SU-DHL-6 (cell line): Measurements from ENCODE around the gene LRPAP1.

Source experiments
- EZH2phosphoT487 ChIP-seq: fragments of 200-600 bp; sonication (generic), shearing (Covaris generic); conservative IDR thresholded peaks from 2 replicates; pipeline ENCODE4 v1.6.1; 2018; ENCODE audit warnings: mild to moderate bottlenecking, antibody characterized with exemption, low read length, moderate library complexity, mixed read lengths
- TF ChIP-seq, protein P1 (sequence below): fragments of 200-600 bp; sonication (generic); IDR thresholded peaks from one replicate; pipeline ENCODE4 v1.5.1; 2017; ENCODE audit warnings: antibody characterized with exemption, mild to moderate bottlenecking, low read length, moderate library complexity; ENCODE audit not compliant: insufficient read depth, poor library complexity, severe bottlenecking

DNA sequence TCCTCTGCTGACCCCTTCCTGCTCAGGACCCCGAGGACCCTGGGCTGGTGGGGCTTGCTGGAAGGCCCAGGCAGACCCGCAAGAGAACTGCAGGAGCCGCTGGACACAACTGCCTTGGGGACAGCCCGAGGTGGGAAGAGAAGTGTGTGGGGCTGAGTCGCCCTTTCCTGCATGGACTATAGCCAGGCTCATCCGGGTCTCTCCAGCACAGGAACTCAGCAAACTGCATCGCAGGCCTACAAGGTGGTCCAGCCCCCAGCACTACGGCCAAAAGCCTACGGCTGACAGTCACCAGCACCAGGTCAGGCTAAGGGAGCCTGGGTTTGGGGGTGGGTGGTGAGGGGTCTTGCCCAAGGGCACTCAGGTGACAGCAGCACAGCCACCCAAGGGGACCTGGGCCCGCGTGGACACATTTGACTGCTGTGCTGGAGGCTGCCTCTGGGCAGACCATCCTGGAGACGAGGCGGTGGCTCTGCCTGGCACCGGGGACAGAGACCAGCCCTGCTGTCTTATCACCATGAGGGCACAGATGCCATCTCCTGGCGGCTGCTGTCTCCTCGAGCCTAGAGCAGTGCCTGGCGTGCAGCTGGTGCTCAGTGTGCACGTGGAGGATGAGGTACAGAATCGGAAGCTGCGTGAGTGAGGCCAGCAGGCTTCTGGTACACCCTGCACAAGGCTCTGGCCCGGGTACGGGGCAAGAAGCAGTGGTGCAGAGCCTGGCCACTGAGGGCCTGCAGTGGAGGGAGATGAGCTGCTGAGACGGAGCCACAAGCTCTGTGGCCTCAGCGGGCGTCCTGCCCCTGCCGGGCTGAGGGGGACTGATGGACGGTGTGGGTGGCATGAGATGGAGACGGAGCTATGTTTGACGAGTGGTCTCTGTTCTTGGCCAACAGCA lies 15.1 kb downstream of the LRPAP1 start:
- TF ChIP-seq, protein P1, sequence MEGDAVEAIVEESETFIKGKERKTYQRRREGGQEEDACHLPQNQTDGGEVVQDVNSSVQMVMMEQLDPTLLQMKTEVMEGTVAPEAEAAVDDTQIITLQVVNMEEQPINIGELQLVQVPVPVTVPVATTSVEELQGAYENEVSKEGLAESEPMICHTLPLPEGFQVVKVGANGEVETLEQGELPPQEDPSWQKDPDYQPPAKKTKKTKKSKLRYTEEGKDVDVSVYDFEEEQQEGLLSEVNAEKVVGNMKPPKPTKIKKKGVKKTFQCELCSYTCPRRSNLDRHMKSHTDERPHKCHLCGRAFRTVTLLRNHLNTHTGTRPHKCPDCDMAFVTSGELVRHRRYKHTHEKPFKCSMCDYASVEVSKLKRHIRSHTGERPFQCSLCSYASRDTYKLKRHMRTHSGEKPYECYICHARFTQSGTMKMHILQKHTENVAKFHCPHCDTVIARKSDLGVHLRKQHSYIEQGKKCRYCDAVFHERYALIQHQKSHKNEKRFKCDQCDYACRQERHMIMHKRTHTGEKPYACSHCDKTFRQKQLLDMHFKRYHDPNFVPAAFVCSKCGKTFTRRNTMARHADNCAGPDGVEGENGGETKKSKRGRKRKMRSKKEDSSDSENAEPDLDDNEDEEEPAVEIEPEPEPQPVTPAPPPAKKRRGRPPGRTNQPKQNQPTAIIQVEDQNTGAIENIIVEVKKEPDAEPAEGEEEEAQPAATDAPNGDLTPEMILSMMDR = no peak
- TF ChIP-seq EZH2phosphoT487 = no peak
